Measurements from ENCODE around the gene PTPRM.

Gene PTPRM

DNA sequence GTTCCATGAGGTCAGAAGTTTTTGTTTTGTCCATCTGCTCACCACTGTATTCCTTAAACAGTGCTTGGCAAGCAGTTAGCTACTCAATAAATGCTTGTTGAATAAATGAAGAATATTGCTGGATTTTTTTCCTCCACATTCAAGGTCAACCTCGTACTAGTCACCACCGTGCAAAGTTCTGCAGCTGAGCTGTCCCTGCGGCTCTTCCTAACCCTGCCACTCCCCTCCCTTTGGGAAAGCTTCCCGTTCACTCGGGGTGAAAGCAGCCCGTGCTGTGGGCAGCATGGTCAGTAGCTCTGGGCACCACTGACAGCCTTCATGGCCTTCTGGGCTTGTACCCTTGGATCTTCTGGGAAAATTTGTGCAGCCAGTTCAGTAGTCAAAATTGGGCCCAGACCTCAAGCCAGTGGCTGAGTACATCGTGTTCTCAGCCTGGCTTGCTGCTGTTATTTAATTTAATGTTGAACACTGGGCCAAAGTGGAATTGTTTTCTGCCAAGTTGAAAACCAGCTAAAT, 572.8 kb downstream of the PTPRM start:
- DNase-seq = no peak

DNA sequence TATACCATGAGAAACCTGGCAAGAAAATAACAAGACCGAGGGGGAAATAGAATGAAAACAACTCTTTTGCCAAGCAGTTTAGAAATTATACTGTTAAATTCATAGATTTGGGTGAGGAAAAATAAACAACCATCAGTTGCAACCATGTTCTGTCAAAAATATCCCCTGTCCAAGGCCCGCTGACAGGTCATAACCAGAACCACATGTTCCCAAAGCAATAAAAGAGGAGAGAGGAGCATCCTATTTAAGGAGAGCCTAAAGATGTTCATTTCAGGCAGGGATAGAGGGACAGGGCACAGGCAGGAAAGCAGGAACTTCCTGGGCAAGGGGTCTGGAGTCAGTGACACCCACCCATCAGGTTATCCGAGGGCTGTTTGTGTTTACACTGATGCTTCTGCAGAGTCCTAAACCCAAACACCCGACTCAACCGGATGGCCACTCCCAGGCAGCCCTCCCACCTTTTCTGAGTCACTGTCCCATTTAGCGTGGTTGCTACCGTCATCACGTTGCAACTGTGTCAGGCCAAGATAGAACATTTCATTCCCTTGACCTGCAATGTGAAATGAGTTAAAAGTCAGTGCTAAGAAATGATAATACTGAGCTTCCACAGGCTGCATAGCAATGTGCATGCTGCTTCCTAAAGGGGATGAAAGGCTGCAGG, 573.9 kb downstream of the PTPRM start:
- no peak for DNase-seq

DNA sequence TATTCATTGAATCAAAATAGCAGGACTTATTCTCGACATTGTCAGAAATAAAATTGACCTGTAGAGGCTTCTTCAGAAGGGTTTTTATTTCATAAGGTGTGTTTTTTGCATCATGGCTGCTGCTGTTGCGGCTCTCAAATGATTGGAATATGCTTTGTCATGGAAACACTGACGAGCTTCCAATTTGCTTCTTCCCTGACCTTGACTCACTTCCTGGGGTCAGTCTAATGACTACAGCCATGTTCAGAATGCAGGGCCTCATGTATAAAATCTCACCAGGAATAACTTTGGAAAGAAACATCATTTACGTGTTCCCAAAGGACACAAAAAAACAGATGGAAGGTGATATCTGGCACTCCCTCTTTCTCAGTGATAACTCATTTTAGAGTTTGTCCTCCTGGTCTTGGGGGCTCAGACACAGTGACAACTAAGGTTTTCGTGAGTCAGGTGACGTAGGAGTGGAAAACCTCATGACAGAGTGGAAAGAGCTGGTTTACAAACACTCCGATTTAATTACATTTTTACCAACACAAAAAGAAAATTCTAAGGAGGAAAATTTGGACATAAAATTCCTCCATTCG, 575.1 kb downstream of the PTPRM start:
- DNase-seq = no peak

DNA sequence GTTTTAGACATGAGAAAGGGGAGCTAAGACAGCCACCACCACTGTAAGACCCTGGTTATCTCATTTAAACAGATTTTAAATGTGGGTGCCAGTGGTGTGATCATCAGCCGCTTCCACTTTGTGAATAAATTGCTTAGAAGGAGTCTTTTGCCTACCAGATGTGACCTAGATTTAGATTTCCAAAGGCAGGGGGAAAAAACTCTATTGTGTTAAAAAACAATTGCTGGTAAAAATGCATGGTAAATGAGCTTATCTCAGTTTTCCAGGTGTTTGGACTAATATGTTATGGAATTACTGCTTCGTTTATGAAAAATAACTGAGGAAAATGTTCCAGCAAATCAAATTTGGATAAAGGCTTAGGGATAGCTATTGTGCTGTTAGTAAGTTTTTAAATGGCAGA, 575.8 kb downstream of the PTPRM start:
- DNase-seq = no peak

DNA sequence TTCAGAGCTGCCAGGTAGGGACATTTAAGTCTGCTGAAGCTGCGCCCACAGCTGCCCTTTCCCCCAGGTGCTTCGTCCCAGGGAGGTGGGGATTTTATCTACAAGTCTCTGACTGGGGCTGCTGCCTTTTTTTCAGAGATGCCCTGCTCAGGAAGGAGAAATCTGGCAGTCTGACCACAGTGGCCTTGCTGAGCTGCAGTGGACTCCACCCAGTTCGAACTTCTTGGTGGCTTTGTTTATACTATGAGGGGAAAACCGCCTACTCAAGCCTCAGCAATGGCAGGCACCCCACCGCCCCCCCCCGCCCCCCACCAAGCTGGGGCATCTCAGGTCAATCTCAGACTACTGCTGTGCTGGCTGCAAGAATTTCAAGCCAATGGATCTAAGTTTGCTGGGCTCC, 584.1 kb downstream of the PTPRM start:
- DNase-seq = no peak

DNA sequence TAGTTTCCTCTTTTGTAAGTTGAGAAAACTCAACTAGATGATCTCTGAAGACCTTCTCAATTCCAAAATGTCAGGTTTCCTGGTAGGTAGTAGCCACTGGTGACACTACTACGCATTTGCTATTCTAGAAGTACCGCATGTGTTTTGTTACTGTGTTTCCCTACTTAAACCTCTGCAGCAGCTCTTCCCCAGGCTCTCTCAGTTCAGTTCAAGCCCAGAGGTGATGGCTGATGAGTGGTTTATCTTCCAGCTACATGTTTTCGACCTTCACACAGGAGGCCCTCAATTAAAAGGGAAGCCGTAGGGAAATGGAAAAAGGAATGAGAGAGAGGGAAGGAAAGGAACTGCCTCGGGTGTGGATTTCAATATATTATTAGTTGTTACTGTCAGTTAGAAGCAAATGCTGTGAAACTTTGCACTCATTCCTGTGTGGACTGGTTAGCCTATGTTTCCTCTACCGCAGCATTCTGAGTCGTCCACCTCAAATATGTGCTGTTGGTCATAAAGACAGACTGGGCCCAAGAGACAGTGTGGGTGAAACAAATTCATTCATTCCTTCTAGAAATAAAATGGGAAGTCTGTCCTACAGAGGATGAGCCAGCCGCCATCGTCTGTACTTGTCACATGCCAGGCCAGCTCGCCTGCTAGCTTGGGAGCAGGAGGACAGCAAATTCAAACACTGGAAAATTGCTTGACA, 586.9 kb downstream of the PTPRM start:
- no peak for DNase-seq

DNA sequence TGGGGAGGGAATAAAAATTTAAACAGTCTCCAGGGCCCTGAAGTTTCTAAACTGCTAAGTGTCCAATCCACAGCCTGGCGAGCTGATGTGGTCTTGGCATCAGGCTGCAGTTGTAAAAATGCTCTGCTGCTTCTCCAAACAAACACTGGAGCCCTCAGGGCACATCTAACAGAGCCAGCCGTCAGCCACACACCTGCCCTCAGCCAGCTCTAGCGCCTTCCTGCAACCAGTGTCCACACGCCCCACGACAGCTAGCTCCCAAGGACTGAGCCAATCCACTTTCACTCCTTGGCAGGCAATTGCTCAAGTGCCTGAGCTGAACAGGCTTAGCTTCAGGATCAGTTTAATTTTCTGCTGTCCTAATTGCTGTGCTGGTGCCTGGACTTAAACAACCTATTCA, 595.7 kb downstream of the PTPRM start:
- DNase-seq = no peak

DNA sequence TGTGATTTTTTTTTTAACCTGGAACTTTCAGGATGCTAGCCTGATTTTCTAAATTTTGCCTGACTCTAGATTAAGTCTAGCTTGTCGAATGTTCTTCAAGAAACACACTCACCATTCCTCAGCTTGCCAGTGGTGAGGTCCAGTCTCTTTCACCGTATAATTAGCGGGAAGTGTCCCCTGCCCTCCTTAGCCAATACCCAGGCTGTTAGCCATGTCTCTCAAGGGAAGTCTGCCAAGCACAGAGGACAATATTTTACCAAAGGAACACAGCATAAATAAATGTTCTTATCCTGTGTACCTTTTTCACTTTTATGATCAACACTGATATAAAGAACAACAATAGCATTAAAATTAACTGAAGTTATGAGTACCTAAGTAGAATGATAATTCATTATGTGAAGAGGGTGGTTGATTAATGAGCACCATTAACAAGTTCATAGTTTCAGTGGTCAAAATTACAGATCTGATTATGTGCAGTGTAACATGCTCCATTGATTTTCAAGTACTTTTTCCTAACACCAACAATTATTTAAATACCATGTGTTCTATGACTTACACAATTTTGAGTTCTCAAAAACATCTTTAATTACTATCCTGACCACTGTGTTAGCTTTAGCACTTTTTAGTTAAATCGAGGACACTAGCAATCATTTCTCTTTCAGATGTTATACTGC, 596.3 kb downstream of the PTPRM start:
- DNase-seq = no peak

DNA sequence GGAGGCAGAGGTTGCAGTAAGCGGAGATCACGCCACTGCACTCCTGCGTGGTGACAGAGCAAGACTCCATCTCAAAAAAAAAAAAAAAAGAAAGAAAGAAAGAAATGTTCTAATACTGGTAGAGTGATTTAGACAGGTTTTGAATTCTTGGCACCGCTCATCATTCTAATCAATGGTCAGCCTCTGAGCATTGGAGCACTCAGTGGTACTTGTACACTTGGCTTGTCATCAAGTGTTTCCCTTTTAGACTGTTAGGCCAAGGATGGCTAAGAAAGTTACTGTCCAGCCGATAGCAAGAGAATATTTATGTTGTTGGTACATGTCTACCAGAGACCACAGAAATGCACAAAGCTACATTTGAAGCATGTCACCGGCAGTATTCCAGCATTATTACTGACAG, 598.0 kb downstream of the PTPRM start:
- no peak for DNase-seq

DNA sequence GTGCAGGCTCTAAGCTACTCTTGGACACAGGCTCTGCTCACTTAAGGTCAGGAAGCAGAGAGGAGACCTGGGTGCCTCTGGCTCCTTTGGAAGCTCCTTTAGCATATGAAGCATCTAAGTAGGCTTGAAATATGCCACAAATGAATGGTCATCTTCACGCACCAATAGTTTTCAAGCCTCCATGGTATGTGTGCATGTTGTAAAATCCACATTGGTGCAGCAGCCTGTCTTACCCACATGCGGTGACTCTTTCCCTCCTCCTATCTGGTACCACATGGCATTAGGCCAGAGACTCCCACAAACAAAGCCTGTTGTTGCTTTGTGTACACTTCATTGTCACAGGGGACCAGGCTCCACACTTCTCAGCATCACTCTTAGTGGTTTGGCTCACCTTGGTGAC, 599.9 kb downstream of the PTPRM start:
- DNase-seq = no peak

DNA sequence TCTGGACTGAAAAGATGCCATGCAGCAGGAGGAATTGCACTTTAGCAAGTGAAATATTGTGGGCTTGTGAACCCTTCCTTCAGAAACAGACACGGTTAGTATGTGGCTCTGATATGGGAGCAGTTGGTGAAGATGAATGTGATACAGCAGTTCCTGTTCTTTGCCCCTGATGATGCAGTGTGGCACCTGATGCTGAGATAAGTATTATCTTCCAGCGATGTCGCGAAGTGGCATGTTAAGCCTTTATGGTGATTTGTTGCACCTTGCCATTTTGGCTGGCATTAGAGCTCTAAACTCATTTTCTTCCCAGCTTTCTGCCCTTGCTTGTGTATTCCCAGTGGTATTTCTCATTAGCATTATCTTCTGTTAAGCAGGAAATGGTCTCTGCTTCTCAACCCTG, 600.6 kb downstream of the PTPRM start:
- DNase-seq = no peak

DNA sequence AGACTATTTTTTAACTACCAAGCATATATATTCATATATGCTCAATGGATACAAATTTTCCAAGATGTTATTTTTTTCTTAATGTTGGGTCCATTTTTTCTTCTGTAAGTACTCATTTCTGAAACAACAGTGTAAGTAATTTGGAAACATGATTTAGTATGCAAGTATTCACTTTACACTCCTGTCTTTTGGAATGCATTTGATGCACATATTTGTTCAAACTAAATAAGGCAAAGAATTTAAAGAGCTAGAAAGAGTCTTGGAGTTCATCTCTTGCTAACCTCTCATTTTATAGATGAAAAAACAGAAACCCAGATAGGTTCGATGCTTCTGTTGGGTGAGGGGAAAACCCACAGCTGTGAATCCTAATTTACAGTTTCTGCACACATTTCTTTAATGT, 602.6 kb downstream of the PTPRM start:
- no peak for DNase-seq

DNA sequence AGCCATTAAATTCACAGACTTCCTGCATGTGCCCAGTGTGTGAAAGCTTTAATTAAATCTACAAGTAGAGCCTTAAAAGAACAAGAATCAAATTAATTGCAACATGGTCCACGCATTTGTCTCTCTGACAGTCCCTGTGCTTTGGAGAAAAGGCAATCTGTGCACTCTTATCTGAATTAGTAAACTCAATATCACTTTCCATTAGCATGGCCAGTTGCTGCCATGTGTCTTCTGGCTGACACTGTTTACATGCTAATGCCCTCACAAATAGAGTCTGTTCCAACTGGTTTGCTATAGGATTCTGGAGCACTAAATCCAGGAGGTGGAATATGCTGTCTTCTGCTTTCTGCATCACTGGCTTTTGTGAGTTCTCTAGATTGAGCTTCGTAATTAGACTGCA, 607.7 kb downstream of the PTPRM start:
- DNase-seq = no peak

DNA sequence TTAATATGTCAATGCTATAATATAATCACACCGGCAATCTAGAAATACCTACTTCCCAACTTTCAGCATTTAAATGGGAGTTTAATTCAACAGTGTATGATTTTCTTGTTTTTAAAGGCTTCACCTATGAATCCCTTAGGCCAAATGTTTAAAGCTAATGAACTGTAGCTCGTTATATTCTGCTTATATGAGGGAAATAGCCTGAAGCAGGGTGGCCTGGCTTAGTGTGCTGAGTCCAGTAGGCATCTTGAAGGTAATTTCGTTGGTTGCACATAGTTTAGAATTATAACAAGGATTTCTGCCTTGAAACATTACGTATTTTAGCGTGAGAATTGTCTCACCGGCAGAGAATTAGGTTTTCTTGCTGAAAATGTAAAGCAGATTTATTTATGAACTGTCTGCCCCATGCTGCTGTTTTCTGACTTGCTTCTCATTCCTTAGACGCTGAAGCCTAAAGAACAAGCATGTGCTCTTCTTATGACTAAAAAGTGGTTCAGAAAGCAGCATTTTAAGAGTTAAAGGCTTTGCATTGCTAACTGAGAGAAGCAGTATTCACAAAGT, 608.5 kb downstream of the PTPRM start:
- no peak for DNase-seq

DNA sequence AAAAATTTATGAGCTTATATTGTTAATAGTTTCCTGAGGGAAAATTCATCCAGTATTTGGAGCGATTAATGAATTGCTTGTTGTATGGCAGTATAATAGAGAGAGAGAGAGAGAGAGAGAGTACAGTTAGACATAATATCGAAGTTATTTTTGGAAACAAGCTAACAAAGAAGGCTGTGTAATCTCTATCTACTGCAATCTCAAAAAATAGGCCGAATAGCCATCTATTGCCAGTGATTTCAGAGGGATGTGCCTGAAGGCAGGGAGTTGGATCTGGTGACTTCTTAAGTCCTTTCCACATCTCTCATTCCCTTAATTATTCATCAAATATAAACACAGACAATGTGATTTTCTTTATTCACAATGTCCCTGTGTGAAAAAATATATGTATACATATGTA, 609.0 kb downstream of the PTPRM start:
- no peak for DNase-seq

DNA sequence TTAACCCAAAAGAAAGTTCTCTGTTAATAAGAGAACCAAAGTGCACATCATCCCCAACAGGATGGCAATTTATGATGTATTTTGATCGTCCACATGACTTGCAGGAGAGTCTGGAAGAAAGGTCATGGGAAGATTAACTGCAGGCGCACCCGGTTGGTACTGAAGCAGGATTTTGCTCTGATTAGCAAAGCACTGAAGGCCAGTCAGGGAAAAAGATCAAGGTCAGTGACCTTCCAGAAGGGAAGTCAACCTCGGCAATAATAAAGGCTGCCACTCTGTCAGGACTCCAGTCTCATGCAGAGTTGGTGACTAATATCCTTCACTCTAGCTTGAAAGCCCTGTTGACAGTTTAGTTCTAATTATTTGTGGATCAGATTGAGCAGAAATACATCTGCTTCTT, 609.4 kb downstream of the PTPRM start:
- DNase-seq = no peak

DNA sequence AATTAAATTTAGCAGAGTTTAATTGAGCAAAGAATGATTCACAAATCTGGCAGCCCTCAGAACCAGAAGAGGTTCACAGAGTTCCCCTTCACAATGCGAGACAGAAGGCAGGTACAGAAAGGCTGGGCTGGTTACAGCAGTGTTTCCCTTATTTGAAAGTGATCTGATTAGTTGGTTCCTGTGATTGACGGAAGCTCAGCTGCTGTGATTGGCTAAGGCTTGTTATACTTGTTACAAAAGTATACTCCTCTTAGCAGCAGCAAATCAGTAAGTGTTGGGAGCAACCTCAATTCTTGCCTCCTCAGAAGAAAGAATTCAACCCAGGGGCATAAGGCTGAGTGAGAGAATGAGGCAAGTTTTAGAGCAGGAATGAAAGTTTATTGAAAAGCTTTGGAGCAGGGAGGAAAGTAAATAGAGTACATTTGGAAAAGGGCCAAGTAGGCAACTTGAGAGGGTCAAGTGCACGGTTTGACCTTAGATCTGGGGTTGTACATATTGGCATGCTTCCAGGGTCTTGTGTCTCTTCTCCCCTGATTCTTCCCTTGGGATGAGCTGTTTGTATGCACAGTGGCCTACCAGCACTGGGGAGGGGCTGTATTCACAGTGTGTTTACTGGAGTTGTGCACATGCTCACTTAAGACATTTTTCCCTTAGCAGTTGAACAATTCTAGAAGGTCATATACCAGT, 610.4 kb downstream of the PTPRM start:
- DNase-seq = no peak

DNA sequence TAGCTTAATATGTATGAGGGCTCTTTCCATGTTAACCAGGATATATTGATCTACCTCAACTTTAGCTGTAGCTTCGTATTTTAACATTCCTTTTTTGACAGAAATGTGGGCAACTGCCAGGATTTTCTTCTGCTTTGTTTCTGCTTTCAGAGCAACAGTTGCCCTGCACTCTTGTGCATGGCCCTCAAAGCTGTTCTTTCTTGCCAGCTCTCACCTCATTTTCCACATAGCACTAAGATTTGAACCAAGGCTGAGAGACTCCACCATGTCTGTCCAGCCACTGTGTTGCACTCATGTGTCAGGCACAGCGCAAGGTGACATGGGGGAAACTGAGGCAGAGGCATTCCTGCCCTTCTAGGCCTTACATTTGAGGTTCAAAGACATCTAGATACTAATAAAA, 619.3 kb downstream of the PTPRM start:
- no peak for DNase-seq

DNA sequence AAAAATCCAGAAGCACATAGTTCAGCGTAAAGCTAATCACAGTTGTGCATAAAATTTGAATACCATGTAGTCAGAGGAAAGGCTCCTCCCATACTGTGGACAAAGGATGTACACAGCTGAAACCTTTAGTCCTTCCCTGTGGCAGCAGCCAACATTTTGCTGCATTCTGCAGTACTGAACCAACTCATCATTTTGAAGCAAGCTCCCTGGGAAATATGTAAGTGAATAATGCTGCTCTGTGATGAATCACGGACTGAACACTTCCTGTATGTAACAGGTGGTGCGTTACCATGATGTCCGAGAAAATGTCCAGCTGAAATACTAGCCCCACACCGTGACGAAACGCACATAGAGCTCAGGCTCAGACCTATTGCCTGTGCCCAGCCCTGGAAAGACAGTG, 621.1 kb downstream of the PTPRM start:
- DNase-seq = no peak

DNA sequence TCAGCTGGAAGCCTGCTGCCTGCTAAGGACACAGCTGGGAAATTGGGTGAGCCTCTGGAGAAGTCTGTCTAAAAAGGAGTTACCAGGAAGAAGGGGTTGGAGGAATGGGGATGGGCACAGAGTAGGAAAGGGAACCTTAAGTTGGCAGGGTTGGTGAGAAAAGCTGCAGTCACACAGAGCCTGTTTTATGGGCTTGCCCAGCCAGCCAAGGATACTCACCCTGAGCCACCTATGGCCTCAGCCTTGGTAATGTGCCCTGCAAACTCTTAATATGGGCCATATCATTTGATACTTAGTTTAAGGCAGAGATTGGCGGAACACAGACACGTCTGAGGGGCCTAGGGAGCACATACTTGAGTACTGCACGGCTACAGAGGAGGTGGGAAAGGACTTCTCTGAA, 623.9 kb downstream of the PTPRM start:
- DNase-seq = no peak

DNA sequence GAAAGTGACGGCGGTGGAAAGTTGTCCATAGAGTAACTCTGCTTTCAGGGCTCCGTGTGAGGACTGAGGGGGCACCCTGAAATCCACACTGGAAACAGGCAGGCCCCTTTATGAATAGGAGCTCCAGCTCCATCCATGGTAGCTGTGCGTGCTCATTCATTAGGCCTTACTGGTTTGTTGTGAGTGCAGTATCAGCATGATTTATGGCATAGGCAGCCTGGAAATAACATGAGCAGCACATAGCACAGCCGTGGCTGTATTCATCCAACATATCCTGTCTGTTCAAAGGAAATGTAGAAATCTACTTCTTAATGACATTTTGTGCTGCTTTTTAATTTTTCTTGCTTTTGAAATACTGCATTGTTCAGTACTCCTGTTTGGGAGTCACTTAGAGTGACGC, 627.3 kb downstream of the PTPRM start:
- no peak for DNase-seq

DNA sequence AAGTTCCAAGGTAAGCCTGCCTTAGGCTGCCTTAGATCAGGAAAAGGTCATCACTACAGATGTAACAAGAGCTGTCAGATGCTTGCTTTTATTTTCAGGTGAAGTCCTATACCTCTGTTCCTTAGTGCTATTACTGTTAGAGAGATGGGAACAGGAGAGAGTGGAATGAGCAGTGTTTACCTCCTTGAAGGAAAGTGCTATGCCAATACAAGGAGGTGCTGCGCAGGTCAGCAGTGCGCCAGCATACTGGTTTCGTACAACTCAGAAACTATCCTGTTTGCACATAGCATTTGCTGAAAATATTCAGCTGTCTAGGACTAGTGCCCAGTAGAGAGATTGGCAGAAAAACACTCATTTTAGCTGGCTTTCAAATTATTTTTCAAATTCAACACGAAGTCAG, 629.1 kb downstream of the PTPRM start:
- DNase-seq = no peak

DNA sequence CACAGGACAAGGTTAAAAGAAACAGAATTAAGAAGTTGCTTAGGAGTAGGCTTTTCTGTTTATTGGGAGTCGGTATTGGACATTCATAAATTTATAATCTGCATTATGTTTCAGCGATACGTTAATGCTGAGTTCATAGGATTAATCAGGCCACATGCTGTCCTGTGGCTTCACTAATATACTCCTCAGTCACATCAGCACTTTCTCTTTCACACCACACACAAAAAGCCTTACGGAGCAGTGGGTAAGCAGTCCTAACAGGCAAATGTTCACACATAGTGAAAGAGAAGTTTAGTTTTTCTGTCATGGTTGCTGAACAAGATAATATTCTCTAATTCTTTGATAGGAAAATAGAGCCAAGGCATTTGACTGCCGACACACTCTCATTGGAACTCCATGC, 630.4 kb downstream of the PTPRM start:
- no peak for DNase-seq

Data from hematopoietic multipotent progenitor cell treated with erythropoietin and hydrocortisone succinate and interleukin-3 and kit ligand, for 6 days (in vitro differentiated cells).